Measurements from ENCODE around the gene B4GALT7. TPM values are rescaled to one million over a fixed set of nuclear protein-coding genes. Genes with fewer than 3 reads are reported as not detected.

Gene B4GALT7
- total RNA-seq, 2 experiments from 2014 or later, result 17.3 to 19.5 TPM

- H3K27me3 Mint-ChIP-seq (ENCODE audit: low read depth), result no peaks in the 10 kb centered on the region
- H3K4me3 Mint-ChIP-seq, result no peak overlapping the region
- H3K4me1 Mint-ChIP-seq (ENCODE audit: low read depth), result peaks cover 4% of the 10 kb centered on the region
- ChIA-PET POLR2A (interaction anchor here (0.6 to 1.4 kb wide), 2 partner anchors 14 to 98 kb away, joined by 3 to 4 read pairs; partner anchors contain the start of gene TMED9), CTCF (no interaction called here)
- no peak overlapping the region for H3K27ac Mint-ChIP-seq
- no peaks in the 10 kb centered on the region for H3K9me3 Mint-ChIP-seq (ENCODE audit: insufficient read depth)
- no peak for ATAC-seq
- DNase-seq, result no peak
- H3K36me3 Mint-ChIP-seq (ENCODE audit: low read depth), result peaks cover 2% of the 10 kb centered on the region
These were observed 6.4 kb downstream of the B4GALT7 start for GRCh38 chr5:177606071-177607051.

- no peaks in the 10 kb centered on the region for H3K9me3 Mint-ChIP-seq (ENCODE audit: insufficient read depth)
- peaks cover 2% of the 10 kb centered on the region for H3K36me3 Mint-ChIP-seq (ENCODE audit: low read depth)
- peaks cover 4% of the 10 kb centered on the region for H3K4me1 Mint-ChIP-seq (ENCODE audit: low read depth)
- H3K27ac Mint-ChIP-seq, result no peak overlapping the region
- H3K27me3 Mint-ChIP-seq (ENCODE audit: low read depth), result no peaks in the 10 kb centered on the region
- POLR2A ChIA-PET, result interaction anchor here (0.6 kb wide), 1 partner anchor 99 kb away, joined by 3 read pairs; no protein-coding TSS in a partner anchor
- DNase-seq (no peak), ATAC-seq (no peak)
- H3K4me3 Mint-ChIP-seq, result no peak overlapping the region
- CTCF ChIA-PET, result interaction anchor here (0.6 to 1.0 kb wide), 2 partner anchors 15 to 26 kb away, joined by 3 read pairs; partner anchors contain the start of gene TMED9
These were observed 7.2 kb downstream of the B4GALT7 start for GRCh38 chr5:177607115-177607451.

- no peak overlapping the region for H3K4me3 Mint-ChIP-seq
- no peak overlapping the region for H3K27ac Mint-ChIP-seq
- POLR2A ChIA-PET, result no interaction called here
- H3K27me3 Mint-ChIP-seq (ENCODE audit: low read depth), result no peaks in the 10 kb centered on the region
- peaks cover 2% of the 10 kb centered on the region for H3K36me3 Mint-ChIP-seq (ENCODE audit: low read depth)
- DNase-seq (peak; percentile 71), ATAC-seq (peak; percentile 86)
- H3K9me3 Mint-ChIP-seq (ENCODE audit: insufficient read depth), result no peaks in the 10 kb centered on the region
- H3K4me1 Mint-ChIP-seq (ENCODE audit: low read depth), result peaks cover 4% of the 10 kb centered on the region
- CTCF ChIA-PET, result interaction anchor here (0.6 to 1.2 kb wide), 3 partner anchors 8 to 25 kb away, joined by 3 read pairs; partner anchors contain the start of genes B4GALT7 and TMED9
These were observed 7.7 kb downstream of the B4GALT7 start for GRCh38 chr5:177607452-177608192.

GRCh38 chr5:177608243-177609075 is 8.5 kb downstream of the B4GALT7 start:
- DNase-seq, result no peak
- Mint-ChIP-seq H3K27ac (no peak overlapping the region), H3K27me3 (ENCODE audit: low read depth) (no peaks in the 10 kb centered on the region), H3K9me3 (ENCODE audit: insufficient read depth) (no peaks in the 10 kb centered on the region), H3K4me3 (no peak overlapping the region), H3K36me3 (ENCODE audit: low read depth) (peaks cover 2% of the 10 kb centered on the region), H3K4me1 (ENCODE audit: low read depth) (peaks cover 4% of the 10 kb centered on the region)
- ChIA-PET POLR2A (interaction anchor here (0.6 kb wide), 1 partner anchor 1001 kb away, joined by 3 read pairs; no protein-coding TSS in a partner anchor), CTCF (interaction anchor here (1.2 kb wide), 1 partner anchor 9 kb away, joined by 3 read pairs; the partner anchor contains the start of gene B4GALT7)
- ATAC-seq, result no peak

- DNase-seq, result no peak
- H3K27ac Mint-ChIP-seq, result peak overlapping the region; percentile 33
- CTCF ChIA-PET, result no interaction called here
- H3K9me3 Mint-ChIP-seq (ENCODE audit: insufficient read depth), result no peaks in the 10 kb centered on the region
- no peak overlapping the region for H3K4me3 Mint-ChIP-seq
- no peak for ATAC-seq
- peaks cover 2% of the 10 kb centered on the region for H3K36me3 Mint-ChIP-seq (ENCODE audit: low read depth)
- H3K4me1 Mint-ChIP-seq (ENCODE audit: low read depth), result peaks cover 4% of the 10 kb centered on the region
- POLR2A ChIA-PET, result no interaction called here
- H3K27me3 Mint-ChIP-seq (ENCODE audit: low read depth), result no peaks in the 10 kb centered on the region
These were observed 9.4 kb downstream of the B4GALT7 start for GRCh38 chr5:177609076-177610059.

GRCh38 chr5:177610131-177610769 is 10.3 kb downstream of the B4GALT7 start:
- Mint-ChIP-seq H3K9me3 (ENCODE audit: insufficient read depth) (no peaks in the 10 kb centered on the region), H3K4me1 (ENCODE audit: low read depth) (peaks cover 4% of the 10 kb centered on the region), H3K36me3 (ENCODE audit: low read depth) (peaks cover 2% of the 10 kb centered on the region), H3K4me3 (no peak overlapping the region), H3K27me3 (ENCODE audit: low read depth) (no peaks in the 10 kb centered on the region), H3K27ac (peak overlapping the region; percentile 33)
- ChIA-PET POLR2A (no interaction called here), CTCF (no interaction called here)
- DNase-seq, result no peak
- ATAC-seq, result no peak

- CTCF ChIA-PET, result no interaction called here
- Mint-ChIP-seq H3K9me3 (ENCODE audit: insufficient read depth) (no peaks in the 10 kb centered on the region), H3K27ac (no peak overlapping the region), H3K27me3 (ENCODE audit: low read depth) (no peaks in the 10 kb centered on the region), H3K36me3 (ENCODE audit: low read depth) (peaks cover 2% of the 10 kb centered on the region), H3K4me3 (no peak overlapping the region), H3K4me1 (ENCODE audit: low read depth) (peaks cover 4% of the 10 kb centered on the region)
- ATAC-seq (no peak), DNase-seq (no peak)
- POLR2A ChIA-PET, result no interaction called here
These were observed 11.0 kb downstream of the B4GALT7 start for GRCh38 chr5:177610770-177611445.

- Mint-ChIP-seq H3K27ac (no peak overlapping the region), H3K27me3 (ENCODE audit: low read depth) (no peaks in the 10 kb centered on the region), H3K36me3 (ENCODE audit: low read depth) (peaks cover 8% of the 10 kb centered on the region), H3K4me3 (no peak overlapping the region), H3K9me3 (ENCODE audit: insufficient read depth) (no peaks in the 10 kb centered on the region), H3K4me1 (ENCODE audit: low read depth) (peaks cover 4% of the 10 kb centered on the region)
- DNase-seq (no peak), ATAC-seq (no peak)
- ChIA-PET POLR2A (no interaction called here), CTCF (no interaction called here)
These were observed 11.7 kb downstream of the B4GALT7 start for GRCh38 chr5:177611446-177612214.

- H3K27me3 Mint-ChIP-seq (ENCODE audit: low read depth), result no peaks in the 10 kb centered on the region
- no peak overlapping the region for H3K4me3 Mint-ChIP-seq
- no peaks in the 10 kb centered on the region for H3K9me3 Mint-ChIP-seq (ENCODE audit: insufficient read depth)
- CTCF ChIA-PET, result no interaction called here
- POLR2A ChIA-PET, result no interaction called here
- DNase-seq, result no peak
- peaks cover 4% of the 10 kb centered on the region for H3K4me1 Mint-ChIP-seq (ENCODE audit: low read depth)
- peak overlapping the region; percentile 65 for H3K27ac Mint-ChIP-seq
- peaks cover 12% of the 10 kb centered on the region for H3K36me3 Mint-ChIP-seq (ENCODE audit: low read depth)
- no peak for ATAC-seq
These were observed 12.3 kb downstream of the B4GALT7 start for GRCh38 chr5:177612215-177612673.
